ENCODE measurements around the gene FAM174B.

- TF ChIP-seq CTCF (IDR thresholded peaks at IDR 0.05; ENCODE audit: low read depth, low read length) (no peak), MYC (IDR thresholded peaks at IDR 0.05; ENCODE audit: low read depth, low read length) (no peak)
Measured at GRCh38 chr15:92613841-92614240, 41.7 kb downstream of the FAM174B start.

Measured in NB4 (cell line).